HL-60 (cell line): ENCODE data around the gene DNAH17.
A peak's percentile ranks its signal among the peaks of the same experiment; 100 is the strongest.

Experiments used
- DNase-seq, 2 experiments: peaks; one replicate each; pipeline ENCODE4 v3.0.0-alpha.2; 2010 to 2020; ENCODE audit warnings: low read depth in 1 of 2, low spot score in 1 of 2
- H3K27ac ChIP-seq: fragments of 250-450 bp; sonication (Bioruptor Pico); replicated peaks from 2 replicates; pipeline ENCODE4 v1.5.1; 2020; ENCODE audit warnings: mild to moderate bottlenecking, moderate library complexity
- H3K27me3 ChIP-seq: fragments of 250-450 bp; sonication (Bioruptor Pico); 2 replicates; pipeline ENCODE4 v1.5.1; 2021; ENCODE audit warnings: mild to moderate bottlenecking, moderate library complexity; ENCODE audit not compliant: insufficient read depth, poor library complexity, severe bottlenecking
- H3K4me3 ChIP-seq: replicated peaks from 2 replicates; pipeline ENCODE4 v1.5.1; 2011; ENCODE audit warnings: mild to moderate bottlenecking, control low read depth, low read length; ENCODE audit not compliant: insufficient read depth
- CTCF ChIP-seq: IDR thresholded peaks from one replicate; pipeline ENCODE4 v1.5.1; 2011; ENCODE audit warnings: low read length, control low read depth, inconsistent platforms; ENCODE audit not compliant: insufficient read depth
- GABPA ChIP-seq: IDR thresholded peaks from 2 replicates; pipeline ENCODE4 v1.6.1; 2012; ENCODE audit warnings: low read depth
- POLR2AphosphoS5 ChIP-seq: IDR thresholded peaks from 2 replicates; pipeline ENCODE4 v1.6.1; 2012; ENCODE audit warnings: low read depth
- SPI1 ChIP-seq: IDR thresholded peaks from 2 replicates; pipeline ENCODE4 v1.6.1; 2012; ENCODE audit warnings: low read depth, mild to moderate bottlenecking, borderline replicate concordance
- TF ChIP-seq, protein P1 (sequence below): IDR thresholded peaks from 2 replicates; pipeline ENCODE4 v1.6.1; 2012; ENCODE audit warnings: low read depth; ENCODE audit not compliant: insufficient replicate concordance

Gene DNAH17

GRCh38 chr17:78598013-78598471 is 20.8 kb upstream of the DNAH17 start:
- TF ChIP-seq CTCF, result no peak
- no peak for TF ChIP-seq POLR2AphosphoS5
- TF ChIP-seq SPI1, result no peak
- TF ChIP-seq, protein P1, sequence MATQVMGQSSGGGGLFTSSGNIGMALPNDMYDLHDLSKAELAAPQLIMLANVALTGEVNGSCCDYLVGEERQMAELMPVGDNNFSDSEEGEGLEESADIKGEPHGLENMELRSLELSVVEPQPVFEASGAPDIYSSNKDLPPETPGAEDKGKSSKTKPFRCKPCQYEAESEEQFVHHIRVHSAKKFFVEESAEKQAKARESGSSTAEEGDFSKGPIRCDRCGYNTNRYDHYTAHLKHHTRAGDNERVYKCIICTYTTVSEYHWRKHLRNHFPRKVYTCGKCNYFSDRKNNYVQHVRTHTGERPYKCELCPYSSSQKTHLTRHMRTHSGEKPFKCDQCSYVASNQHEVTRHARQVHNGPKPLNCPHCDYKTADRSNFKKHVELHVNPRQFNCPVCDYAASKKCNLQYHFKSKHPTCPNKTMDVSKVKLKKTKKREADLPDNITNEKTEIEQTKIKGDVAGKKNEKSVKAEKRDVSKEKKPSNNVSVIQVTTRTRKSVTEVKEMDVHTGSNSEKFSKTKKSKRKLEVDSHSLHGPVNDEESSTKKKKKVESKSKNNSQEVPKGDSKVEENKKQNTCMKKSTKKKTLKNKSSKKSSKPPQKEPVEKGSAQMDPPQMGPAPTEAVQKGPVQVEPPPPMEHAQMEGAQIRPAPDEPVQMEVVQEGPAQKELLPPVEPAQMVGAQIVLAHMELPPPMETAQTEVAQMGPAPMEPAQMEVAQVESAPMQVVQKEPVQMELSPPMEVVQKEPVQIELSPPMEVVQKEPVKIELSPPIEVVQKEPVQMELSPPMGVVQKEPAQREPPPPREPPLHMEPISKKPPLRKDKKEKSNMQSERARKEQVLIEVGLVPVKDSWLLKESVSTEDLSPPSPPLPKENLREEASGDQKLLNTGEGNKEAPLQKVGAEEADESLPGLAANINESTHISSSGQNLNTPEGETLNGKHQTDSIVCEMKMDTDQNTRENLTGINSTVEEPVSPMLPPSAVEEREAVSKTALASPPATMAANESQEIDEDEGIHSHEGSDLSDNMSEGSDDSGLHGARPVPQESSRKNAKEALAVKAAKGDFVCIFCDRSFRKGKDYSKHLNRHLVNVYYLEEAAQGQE, result no peak
- TF ChIP-seq GABPA, result no peak
- H3K27me3 ChIP-seq, result no peaks in the 10 kb centered on the region
- no peak overlapping the region for H3K4me3 ChIP-seq
- peak in 1 of 2 experiments; percentile 16 for DNase-seq
- no peak overlapping the region for H3K27ac ChIP-seq

- DNase-seq, result no peak
- Histone ChIP-seq H3K4me3 (no peak overlapping the region), H3K27me3 (no peaks in the 10 kb centered on the region), H3K27ac (peak overlapping the region; percentile 31)
- TF ChIP-seq SPI1 (peak; percentile 27; the same call in 1 of the 2 replicates), GABPA (no peak)
Measured at GRCh38 chr17:78596871-78597764, 19.9 kb upstream of the DNAH17 start.

DNA sequence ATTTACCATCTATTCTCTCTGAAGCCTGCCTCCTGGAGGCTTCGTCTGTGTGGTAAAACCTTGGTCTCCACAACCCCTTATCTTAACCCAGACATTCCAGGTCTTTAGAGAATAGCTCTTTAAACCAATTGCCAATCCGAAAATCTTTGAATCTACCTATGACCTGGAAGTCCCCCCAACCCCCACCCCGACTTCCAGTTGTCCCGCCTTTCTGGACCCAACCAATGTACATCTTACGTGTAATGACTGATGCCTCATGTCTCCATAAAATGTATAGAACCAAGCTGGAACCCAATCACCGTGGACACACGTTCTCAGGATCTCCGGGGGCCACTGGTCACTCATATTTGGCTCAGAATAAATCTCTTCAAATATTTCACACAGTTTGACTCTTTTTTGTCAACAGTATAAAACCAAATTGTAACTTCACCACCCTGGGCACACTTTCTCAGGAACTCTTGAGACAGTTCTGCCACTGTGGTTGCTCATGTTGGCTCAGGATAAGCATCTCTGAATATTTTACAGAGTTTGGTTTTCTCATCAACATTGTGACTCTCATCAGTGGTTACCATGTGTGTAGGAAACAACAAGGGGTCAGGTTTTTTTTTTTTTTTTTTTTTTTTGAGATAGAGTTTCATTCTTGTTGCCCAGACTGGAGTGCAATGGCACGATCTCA is 18.1 kb upstream of the DNAH17 start:
- no peak overlapping the region for H3K4me3 ChIP-seq
- H3K27me3 ChIP-seq, result no peaks in the 10 kb centered on the region
- TF ChIP-seq GABPA (no peak), CTCF (no peak), POLR2AphosphoS5 (no peak), SPI1 (no peak)
- TF ChIP-seq, protein P1, result no peak
- DNase-seq, result no peak
- H3K27ac ChIP-seq, result no peak overlapping the region

DNA sequence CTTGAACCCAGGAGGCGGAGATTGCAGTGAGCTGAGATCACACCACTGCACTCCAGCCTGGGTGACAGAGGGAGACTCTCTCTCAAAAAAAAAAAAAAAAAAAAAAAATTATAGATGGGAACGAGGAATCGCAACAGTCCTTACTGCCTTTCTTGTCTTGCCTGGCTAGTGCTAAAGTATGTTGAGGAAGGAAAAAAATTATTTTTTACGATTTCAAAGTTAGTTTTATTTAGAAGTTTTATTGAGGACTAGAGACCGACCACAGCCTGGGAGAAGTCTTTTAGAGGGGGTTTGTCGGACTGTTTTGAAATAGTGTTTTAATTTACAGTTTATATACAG is 15.8 kb upstream of the DNAH17 start:
- peak overlapping the region; percentile 74 for H3K27ac ChIP-seq
- no peak for TF ChIP-seq CTCF
- no peak for TF ChIP-seq GABPA
- no peak for TF ChIP-seq POLR2AphosphoS5
- no peak for TF ChIP-seq SPI1
- TF ChIP-seq, protein P1, result no peak
- H3K4me3 ChIP-seq, result no peak overlapping the region
- DNase-seq, result no peak
- H3K27me3 ChIP-seq, result no peaks in the 10 kb centered on the region
